Measurements from ENCODE around the gene CTSD. TPM values are rescaled to one million over a fixed set of nuclear protein-coding genes. Genes with fewer than 3 reads are reported as not detected.

Gene CTSD
- total RNA-seq, 2 experiments from 2014 or later, result 192 to 208 TPM

GRCh38 chr11:1703146-1703545 lies 60.6 kb downstream of the CTSD start:
- Mint-ChIP-seq H3K36me3 (peaks cover 8% of the 10 kb centered on the region), H3K4me3 (no peak overlapping the region), H3K27ac (no peak overlapping the region), H3K9me3 (peaks cover 17% of the 10 kb centered on the region), H3K27me3 (peaks cover 12% of the 10 kb centered on the region), H3K4me1 (peaks cover 32% of the 10 kb centered on the region)
- no peak for DNase-seq
- POLR2A ChIA-PET, result no interaction called here
- no peak for ATAC-seq (ENCODE audit: low read depth)

Other genes with a start within 250 kb of the CTSD start
- 1 to 10 TPM; 3.4 to 3.7 TPM for gene DUSP8, start 191.7 kb downstream of the CTSD start, total RNA-seq
- gene KRTAP5-1, start 178.6 kb downstream of the CTSD start, total RNA-seq, result not detected
- not detected for gene KRTAP5-2, start 165.6 kb downstream of the CTSD start, total RNA-seq
- not detected for gene KRTAP5-3, start 155.5 kb downstream of the CTSD start, total RNA-seq
- not detected for gene KRTAP5-4, start 141.8 kb downstream of the CTSD start, total RNA-seq
- not detected for gene KRTAP5-5, start 134.2 kb downstream of the CTSD start, total RNA-seq
- gene KRTAP5-6, start 66.7 kb downstream of the CTSD start, total RNA-seq, result not detected
- gene IFITM10, start 13.3 kb downstream of the CTSD start, total RNA-seq, result 1 to 10 TPM in 1 of 2 experiments, under 1 TPM in 1; 0.82 to 1.3 TPM
- gene SYT8, start 71.1 kb upstream of the CTSD start, total RNA-seq, result not detected
- under 1 TPM in 1 of 2 experiments, not detected in 1; 0.67 TPM for gene TNNI2, start 75.1 kb upstream of the CTSD start, total RNA-seq
- gene LSP1, start 89.2 kb upstream of the CTSD start, total RNA-seq, result 100 to 1,000 TPM; 438 to 453 TPM
- gene PRR33, start 128.0 kb upstream of the CTSD start, total RNA-seq, result not detected
- 10 to 100 TPM; 13.7 to 16.7 TPM for gene TNNT3, start 155.8 kb upstream of the CTSD start, total RNA-seq
- 10 to 100 TPM; 76.2 to 77.7 TPM for gene MRPL23, start 183.4 kb upstream of the CTSD start, total RNA-seq
- not detected for gene H19, start 233.9 kb upstream of the CTSD start, total RNA-seq

Data from activated naive CD8-positive, alpha-beta T cell treated with anti-CD3 and anti-CD28 coated beads, Interleukin-2, amount 10 ng/mL, durations not matched to agents 7 days and 5 days (primary cell).